Ramos (cell line): ENCODE data around the gene KICS2.
"Not testable (repeated sequence)": the region's sequence is repeated elsewhere in the genome, so short reads cannot be mapped to it uniquely, and the experiment has no call there.

Experiments
- in situ Hi-C: fragments of 300-500 bp; cut with MboI; formaldehyde crosslinking; loops from one replicate; pipeline ENCODE4 v1.14.3; 2022; ENCODE audit warnings: low sequenced_read_pairs; ENCODE audit not compliant: unreplicated experiment

Gene KICS2

DNA sequence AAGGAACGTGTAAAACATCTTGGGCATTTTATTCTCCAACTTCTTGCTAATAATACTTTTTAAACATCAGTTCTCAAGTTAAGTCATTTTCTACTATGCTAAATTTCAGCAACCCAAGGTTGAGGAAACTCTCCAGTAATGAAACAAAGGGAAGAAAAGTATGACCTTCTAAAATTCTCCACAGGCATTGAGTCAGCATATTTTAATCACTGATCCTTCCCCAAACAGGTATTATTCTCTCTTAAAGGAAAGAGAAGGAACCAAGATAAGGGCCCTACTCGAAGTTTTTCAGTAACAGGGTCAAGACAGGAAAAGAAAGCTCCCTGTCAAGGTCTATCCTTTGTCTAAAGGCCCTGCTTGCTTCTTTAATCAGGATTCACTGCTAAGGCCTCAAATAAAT, 3.0 kb downstream of the KICS2 start:
- in situ Hi-C loops, result no loop called here

DNA sequence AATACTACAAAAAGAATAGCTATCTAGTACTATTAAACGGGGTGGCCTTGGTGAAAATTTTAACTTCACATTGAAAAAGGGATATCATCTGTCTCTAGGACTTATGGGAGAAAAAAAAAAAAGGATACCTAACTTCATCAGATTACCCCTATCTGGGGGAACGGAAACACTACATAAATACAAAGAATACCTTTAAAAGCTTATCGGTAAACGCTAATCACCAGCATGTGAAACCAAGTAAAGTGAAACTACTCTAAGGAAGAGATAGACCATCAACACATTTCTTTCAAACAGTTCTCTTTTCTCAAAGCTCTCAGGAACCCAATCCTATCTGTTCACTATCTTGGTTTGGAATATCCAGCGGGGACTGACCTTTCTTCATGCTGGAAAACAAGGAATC, 3.5 kb downstream of the KICS2 start:
- in situ Hi-C loops, result no loop called here

DNA sequence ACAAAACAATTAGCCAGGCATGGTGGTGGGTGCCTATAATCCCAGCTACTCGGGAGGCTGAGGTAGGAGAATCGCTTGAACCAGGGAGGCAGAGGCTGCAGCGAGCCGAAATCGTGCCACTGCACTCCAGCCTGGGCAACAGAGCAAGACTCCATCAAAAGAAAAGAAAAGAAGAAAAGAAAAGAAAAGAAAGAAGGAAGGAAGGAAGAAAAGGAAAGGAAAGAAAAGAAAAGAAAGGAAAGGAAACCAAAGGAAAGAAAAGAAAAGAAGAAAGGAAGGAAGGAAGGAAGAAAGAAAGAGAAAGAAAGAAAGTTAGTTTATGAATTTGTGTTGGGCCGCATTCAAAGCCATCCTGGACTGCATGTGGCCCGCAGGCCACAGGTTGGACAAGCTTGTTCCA, 4.5 kb downstream of the KICS2 start:
- in situ Hi-C loops, result not testable (repeated sequence)

DNA sequence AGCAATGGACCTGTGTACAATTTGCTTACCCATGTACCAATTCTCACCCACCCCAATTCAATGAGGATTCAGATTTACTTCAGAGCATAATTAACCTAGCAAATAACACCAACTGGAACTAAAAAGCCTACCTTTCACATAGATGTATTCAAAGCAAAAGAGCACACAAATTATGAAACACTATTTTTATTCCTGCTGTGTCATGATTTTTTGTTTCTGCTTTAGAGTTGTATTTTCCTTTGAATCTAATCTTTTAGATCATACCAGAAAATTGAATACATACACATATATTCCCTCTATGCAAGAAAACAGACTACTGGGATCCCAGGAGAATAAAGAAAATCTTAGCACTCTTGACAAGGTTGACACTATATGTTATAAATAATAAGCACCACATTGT, 5.9 kb downstream of the KICS2 start:
- in situ Hi-C loops, result no loop called here

DNA sequence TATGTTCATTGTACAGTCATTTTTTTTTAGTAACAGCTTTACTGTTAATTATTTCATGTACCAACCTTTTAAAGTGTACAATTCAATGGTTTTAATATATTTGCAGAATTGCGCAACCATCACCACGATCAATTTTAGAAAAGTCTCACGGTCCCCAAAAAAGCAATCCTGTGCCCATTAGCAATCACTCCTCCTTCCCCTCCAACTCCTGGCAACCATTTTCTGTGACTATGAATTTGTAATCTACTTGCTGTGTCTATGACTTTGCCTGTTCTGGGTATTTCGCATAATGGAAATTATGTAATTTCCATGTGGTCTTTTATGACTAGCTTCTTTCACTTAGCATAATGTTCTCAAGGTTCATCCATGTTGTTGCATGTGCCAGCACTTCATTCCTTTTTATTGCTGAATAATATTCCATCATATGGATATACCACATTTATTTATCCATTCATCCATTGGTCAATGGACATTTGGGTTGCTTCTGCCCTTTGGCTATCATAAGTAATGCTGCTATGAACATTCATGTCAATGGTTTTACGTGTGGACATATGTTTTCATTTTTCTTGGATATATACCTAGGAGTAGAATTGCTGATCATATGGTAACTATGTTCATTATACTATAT, 9.9 kb downstream of the KICS2 start:
- in situ Hi-C loops, result no loop called here

DNA sequence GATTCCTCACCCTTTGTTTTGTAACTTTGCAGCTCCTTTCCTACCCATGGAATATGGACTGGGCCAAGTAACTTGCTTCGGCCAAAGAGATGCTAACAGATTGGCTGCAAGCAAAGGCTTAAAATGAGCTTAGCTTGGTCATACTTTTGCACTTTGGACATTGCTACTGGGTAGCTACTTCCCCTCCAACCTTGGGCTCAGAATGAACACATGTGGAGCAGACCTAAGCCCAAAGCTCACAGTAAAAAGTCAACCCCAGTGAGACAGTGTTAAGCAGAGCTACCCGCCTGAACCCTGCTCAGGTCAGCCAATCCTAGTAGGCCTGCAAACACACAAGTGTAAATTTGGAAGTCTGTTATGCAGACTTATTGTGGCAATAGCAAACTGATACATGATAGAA, 14.6 kb downstream of the KICS2 start:
- in situ Hi-C loops, result no loop called here

DNA sequence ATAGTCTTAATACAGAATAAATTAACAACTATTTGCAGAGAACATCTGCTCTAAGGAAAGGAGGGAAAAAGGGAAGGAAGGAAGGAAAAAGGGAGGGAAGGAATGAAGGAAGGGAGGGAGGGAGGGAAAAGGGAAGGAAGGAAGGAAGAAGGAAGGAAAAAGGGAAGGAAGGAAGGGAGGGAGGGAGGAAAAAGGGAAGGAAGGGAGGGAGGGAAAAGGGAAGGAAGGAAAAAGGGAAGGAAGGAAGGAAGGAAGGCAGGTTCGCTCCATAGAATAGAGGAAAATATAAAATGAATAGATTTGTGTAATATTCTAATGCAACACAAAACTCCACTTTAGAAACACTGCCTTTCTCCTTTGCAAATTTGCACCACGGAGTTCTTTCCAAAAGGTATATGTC, 16.6 kb downstream of the KICS2 start:
- in situ Hi-C loops, result no loop called here

DNA sequence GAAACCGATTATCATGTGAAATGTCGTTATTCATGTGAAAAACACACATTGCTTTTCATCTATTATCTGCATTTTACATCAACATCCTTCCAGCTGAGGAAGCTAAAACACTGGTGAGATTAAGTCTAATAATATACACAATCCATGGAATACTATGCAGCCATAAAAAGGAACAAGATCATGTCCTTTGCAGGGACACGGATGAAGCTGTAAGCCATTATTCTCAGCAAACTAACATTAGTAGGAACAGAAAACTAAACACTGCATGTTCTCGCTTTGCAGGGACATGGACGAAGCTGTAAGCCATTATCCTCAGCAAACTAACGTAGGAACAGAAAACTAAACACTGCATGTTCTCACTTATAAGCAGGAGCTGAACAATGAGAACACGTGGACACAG, 18.3 kb downstream of the KICS2 start:
- in situ Hi-C loops, result no loop called here

DNA sequence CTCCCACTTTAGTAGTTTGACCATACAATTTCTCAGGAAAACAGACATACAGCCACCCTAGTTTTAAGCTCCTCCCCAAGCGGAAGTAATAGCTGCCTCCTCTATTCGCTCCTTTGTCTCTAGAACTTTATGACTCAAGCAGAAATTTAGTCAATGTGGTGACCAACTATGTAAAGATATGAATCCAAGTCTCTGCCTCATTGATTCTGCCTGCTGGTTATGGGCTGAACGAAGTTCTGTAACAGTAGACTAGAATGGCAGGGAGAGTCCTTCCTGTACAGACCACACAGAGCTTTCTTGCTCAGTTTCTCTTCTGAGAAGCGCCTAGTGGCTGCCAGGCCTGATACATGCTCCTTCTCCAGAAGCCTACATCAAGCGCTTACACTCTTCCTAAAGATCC, 19.1 kb downstream of the KICS2 start:
- in situ Hi-C loops, result no loop called here

DNA sequence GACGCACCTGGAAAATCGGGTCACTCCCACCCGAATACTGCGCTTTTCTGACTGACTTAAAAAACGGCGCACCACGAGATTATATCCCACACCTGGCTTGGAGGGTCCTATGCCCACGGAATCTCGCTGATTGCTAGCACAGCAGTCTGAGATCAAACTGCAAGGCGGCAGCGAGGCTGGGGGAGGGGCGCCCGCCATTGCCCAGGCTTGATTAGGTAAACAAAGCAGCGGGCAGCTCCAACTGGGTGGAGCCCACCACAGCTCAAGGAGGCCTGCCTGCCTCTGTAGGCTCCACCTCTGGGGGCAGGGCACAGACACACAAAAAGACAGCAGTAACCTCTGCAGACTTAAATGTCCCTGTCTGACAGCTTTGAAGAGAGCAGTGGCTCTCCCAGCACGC, 26.3 kb downstream of the KICS2 start:
- in situ Hi-C loops, result not testable (repeated sequence)

DNA sequence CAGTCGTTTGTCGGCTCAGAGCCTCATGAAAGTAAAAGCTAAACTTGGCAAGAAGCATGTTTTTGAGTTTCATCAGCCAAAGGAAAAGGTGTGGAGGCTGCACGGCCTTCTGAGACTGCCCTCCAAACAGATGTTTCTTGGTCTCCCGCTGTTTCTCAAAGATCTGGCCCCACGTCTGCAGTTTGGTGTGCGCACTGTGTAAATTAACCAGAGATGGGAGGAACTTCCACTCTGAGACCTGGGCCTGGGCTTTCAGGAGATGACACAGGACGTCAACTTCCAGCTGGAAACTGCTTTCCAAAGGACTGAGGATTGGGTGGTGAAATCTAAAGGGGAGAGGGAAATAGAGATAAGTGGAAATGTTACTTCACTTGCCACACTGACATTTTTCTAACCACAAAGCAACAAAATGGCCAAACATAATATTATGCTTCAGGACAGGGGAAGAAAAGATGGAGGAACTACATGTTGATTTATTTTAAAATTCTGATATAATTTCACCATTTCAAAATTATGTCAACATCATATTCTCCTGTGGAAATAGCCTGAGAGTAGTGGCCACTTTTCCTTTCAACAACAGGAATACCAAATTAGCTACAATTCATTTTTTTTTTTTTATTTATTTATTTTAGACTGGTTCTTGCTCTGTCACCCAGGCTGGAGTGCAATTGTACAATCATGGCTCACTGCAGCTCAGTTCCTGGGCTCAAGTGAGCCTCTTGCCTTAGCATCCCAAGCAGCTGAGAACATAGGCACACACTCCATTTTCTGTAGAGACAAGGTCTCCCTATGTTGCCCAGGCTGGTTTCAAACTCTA, 27.6 kb downstream of the KICS2 start:
- in situ Hi-C loops, result no loop called here

DNA sequence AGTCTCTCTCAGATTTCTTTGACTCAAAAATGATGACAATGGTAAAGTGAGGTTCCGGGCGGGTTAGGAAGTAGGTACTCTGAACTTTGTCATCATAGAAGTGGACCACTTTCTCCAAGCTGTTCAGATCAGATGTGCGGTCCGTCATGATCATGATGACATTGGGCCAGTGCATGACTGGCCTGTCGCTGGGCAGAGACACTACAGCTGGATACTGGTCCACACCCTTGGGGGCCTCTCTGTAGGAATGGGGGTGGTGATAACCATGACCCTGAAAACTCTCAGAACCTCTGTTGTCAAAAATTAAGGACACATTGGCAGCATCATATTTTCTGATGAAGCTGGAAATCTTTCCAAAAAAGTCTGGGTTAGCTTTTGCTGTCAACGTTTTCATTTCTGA, 28.2 kb downstream of the KICS2 start:
- in situ Hi-C loops, result no loop called here

DNA sequence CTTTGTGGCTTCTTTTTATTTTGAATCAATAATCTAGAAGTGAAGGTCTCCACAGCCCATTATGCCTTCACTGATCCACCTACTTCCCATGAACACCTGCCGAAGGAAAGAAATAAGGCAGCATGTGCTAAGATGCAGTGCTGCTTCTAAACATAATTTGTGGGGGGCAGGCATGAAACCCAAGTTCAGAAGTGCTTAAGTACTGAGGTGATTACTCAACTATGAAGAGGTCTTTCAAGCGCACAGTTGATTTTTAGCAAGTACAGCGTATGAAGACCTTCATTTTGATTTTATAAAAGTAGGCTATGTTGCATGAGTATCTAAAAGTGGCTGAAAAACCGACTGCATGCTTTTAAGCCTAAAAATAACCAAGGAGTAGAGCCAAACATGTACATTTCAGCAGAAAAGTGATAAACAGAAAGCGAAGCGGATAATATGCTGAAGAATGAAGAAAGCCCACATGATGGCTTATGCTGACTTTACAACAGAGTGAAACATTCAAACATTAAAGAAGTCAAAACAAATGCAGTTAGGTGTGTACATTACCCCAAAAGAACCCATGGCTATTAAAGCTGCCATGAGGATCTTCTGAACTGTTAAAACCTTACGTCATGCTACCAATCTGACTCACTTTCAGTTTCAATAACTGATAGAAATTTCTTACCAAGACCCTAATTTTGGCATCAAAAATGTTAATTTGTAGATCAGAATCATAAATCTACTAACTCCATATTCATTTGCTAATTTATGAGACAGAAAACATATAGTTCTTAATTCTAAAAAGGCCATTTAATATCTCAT, 29.3 kb downstream of the KICS2 start:
- in situ Hi-C loops, result no loop called here

DNA sequence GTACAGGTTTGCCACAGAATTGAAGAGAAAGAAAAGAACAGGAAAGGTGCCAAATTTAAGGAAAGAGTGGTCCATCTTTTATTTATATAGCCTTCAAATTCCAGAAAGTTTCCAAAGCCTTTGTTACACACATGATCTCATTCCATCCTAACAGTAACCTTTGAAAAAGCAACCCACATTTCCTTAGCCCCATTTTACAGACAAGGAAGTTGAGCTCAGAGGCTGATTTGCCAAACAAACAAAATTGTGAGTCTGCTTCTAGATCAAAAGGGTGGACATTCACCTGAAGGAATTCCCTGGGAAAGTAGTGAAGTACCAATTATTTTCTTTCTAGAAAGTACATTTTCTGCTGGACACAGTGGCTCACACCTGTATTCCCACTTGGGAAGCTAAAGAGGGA, 32.0 kb downstream of the KICS2 start:
- in situ Hi-C loops, result no loop called here

DNA sequence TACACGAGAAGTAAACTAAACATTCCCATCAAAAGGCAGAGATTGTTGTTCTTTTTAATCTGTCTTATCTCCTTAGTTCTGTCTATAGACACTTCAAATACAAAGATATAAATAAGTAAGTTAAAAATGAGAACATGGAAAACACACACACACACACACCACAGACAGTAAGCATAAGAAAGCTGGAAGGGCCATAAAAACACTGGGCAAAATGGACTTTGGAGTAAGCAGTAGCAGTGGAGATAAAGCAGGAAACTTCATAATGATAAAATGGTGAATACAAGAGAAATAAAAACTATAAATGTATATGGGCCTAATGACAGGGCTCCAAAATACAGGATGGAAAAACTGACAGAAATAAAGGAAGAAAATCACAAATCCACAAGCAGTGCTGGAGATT, 32.6 kb downstream of the KICS2 start:
- in situ Hi-C loops, result no loop called here

DNA sequence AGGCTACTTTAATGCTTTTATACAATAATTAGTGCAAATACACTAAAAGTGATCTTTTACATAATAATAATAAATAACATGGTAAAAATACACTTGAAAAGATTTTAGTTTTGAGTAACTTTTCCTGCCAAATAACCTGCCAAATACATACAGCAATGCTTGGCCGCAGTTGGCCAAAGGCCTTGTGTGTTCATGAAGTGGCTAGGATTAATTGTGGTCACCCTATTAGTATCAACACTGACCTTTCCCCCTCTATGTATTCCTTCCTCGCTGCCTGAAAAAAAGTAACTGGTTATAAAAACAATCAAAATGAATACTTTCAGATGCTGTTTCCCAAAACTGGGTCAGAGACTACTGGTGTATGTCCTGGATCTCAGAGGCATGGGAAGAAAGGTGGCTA, 34.3 kb downstream of the KICS2 start:
- in situ Hi-C loops, result no loop called here

DNA sequence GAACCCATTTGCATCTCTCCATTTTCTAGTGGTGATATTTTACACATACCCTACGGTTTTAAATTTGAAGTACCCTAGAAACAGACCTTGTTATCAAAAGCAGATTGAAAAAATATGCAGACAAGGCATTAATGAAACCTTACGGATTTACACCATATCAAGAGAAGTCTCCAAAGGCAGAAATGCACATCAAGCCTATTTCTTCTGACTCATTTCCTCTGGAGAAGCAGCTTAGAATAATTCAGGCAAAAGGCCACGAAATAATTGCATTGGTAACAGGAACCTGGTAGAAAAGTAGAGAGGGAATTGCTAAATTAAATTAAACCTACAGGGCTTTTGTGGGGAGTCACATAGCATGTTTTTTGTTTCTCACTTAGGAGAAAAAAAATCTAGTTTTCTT, 34.7 kb downstream of the KICS2 start:
- in situ Hi-C loops, result no loop called here

DNA sequence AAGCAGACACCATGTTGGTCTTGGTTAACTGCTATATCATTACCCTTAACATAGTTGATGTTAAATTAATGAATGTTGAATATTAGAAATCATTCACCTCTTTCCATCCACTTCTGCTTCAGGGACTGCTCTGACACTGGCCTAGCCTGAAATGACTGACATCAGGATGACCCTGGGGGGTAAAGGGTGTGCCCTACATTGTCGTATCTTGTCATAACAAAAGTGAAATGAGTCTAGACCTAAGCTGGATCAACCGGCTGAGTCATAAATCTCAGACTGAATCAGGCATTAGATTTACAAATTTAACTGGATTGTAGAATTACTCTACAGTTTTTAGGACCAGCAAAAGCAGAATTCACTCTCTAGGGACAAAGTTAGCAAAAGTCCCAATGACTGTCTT, 35.3 kb downstream of the KICS2 start:
- in situ Hi-C loops, result no loop called here

DNA sequence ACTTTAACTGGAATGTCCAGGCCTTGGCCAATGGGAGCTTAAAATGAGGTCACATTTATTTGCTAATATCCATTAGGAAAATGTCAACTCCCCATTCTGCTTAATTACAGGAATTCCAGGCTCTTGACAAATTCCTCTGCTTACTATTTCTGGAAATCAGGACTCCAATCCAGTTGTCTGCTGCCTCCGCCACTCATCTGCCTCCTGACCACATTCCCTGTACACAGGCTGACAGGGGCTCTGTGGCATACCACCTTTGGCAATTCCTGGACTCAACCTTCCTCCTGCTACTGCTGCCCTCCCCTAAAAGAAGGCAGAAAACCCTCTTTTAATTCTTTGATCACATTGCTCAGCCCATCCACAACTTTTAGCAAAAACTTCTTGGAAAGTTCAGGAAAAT, 37.9 kb downstream of the KICS2 start:
- in situ Hi-C loops, result no loop called here

DNA sequence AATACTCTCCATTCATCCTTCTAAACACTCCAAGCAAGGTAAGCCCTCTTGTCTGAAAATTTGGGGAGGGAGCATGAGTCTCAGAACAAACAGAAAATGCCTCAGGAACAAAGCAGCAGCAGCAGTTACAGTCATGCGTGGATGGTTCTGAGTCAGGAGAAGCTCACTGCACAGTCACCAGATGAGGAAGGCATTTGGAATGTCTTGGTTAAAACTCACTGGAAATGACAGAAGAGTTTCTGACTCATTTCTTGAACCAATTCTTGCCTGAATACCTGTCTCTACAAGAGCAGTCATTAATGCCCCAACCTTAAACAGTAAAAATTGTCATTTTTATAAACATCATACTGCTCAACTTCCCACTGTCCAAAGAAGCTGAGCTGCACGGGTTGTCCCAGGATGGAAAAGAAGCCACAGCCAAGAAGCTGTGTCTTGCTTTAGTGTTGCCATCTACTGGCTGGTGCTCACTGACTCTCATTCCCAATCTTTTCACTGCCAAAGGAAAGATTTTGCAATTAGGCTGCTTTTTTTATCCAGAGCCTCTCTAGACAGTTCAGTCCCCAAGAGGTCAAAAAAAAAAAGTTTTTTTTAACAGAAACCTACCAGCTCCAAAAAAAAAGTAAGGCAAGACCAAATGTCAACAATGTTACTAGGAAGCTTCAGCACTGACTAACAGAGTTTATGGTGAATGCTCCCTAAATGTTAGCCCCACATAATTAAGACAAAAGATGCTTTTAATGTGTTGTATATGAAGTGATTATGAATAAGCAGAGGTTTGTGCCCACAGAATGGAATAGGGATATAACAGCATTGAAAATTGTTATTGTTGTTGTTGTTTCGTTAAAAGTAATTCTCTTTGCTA, 40.4 kb downstream of the KICS2 start:
- in situ Hi-C loops, result no loop called here
